Head of caudate nucleus (tissue), 42 donors: ENCODE data around the gene FGG.
A peak's percentile ranks its signal among the peaks of the same experiment; 100 is the strongest.

Experiments
- DNase-seq, 42 donors: peaks; one replicate each; pipeline versions ENCODE4 v3.0.0 to v3.0.0-alpha.2; 2020 to 2021; ENCODE audit warnings: mixed read lengths in 7 of 42
- intact Hi-C: fragments of 100-400 bp; cut with DNase I; formaldehyde crosslinking; loops from one replicate; pipeline ENCODE4 v1.15.0; 2022

Gene FGG

DNA sequence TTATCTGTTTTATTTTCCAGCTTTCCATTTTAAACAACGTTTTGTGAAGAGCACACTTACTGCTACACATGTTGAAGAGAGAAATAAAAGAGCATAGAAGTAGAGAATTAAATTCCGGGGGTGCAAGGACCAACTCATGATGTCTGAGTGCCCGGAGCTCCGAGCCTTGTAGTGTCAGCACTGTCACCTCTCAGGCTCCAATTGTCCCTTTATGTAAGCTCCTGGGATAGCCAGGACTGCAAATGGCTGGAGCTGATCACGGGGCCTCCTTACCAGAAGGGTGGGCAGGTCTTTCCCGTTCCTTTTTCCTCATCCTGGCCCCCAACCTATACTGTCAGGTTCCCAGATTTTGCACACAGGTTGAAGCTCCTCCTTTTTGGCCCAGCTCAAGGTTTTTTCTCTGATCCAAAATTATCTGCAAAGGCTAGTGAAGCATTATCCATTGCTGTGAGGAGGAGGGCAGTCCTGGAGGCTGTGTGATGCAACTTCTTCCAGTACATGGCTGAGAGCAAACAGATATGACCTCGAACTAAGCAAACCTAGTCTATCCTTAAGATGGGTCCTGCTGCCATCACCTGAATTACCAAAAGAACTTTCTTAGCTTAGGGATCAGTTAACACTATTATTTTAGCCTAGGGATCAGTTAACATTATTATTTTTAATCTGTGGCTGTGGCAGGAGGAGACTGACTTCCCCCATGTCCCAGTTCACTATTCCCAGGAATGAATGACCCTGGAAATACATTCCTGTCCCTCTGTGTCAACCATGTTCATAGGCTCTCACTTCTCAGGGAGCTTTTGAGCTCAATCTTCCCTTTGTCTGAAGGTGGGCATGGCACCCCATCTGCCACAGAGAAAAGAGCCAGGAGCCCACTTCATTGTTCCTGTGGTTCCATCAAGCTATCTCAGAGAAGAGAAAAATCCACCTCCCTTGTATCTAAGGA, at the start of gene FGG:
Gene FGG (minus strand): TSS at position 185 of the 943 bp plus-strand sequence. CDS start 47 bp downstream, at position 138.
- no peak for DNase-seq
- intact Hi-C loops = no loop called here

DNA sequence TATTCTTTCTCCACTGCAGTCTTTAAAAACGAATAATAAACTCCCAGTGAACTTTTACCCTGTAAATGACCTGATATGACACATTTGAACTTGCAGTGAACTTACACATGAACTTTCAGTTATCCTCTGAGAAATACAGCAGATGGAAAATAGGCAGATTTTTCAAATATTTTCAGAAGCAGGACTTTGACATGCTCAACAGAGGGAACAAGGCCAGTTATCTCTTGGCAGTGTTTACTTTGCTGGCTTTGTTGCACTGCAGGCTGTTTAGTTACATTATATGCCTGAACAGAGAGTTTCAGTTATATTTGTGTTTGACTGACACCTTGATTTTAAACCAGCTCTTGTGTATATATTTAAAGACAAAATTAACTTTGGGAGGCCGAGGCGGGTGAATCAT, 47.6 kb upstream of the FGG start:
- intact Hi-C loops = no loop called here
- no peak for DNase-seq

DNA sequence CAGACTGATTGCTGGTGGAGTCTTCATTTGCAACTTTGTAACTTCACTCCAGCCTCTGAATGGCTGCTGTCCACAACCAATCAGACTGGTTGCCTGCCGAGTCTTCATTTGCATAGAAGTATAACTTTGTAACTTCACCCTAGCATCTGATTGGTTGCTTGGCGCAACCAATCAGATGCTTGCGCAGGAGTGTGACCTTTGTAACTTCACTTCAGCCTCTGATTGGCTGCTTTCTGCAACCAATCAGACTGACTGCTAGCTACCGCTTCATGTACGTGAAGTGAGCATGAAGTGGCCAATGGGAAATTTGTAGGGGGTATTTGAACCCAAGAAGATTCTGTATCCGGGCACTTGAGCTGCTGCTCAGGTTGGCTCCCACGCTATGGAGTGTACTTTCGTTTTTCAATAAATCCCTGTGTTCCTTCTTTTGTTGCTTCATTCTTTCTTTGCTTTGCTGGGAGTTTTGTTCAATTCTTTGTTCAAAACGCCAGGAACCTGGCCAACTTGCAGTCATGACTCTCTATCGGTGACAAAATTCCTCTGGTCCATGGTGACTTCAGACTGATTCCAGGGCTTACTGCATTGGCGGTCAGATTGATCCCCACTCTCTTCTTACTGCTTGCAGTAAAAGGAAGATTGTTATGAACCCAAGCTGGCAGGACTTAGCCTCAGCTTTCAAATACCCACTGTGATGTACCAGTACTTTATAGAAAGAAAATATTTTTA, 46.4 kb upstream of the FGG start:
- intact Hi-C loops = no loop called here
- peak in 1 of 42 donors; percentile 8 for DNase-seq

DNA sequence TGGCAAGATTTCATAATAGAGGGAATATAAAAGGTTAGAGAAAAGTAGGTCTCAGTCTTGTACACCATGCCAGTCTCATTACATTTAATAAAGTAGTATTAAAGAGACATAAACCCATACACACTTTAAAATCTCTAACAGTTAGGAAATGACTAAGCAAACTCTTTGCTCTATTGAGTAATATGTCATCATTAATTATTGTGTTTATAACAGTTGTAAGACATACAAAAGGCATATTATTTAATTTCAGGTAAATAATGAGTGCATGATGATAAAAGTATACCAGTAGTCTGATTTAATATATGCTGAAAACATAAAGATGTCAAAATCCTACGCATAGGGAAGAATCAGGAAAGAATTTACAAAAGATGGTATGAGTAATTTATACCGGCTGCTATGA, 31.0 kb upstream of the FGG start:
- intact Hi-C loops = no loop called here
- DNase-seq = no peak

DNA sequence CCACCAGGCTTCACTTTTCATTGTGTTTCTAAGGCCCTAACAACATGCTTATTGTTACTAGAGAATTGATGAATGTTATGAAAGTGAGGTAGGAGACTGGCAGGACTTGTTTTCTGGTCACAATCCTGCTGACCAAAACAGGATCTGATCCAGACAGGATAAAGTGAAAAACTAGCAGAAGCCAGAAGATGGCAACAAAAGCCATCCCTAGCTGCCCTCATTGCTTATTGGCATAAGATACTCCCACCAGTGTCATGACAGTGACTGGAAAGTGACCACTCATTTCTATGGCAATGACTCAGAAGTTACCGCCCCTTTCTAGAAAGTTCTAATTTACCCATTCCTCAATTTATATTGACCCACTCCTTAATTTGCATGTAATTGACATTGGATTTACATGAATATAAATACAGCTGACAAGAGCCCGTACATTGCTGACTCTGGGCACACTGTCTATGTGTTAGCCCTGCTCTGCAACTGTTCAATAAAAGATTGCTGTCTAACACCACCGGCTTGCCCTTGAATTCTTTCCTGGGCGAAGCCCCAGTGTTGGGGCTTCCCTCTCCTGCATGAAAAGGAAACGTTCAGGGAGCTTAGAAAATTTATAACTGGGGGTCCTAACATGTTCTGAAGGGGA, 30.0 kb upstream of the FGG start:
- DNase-seq = no peak
- intact Hi-C loops = no loop called here

DNA sequence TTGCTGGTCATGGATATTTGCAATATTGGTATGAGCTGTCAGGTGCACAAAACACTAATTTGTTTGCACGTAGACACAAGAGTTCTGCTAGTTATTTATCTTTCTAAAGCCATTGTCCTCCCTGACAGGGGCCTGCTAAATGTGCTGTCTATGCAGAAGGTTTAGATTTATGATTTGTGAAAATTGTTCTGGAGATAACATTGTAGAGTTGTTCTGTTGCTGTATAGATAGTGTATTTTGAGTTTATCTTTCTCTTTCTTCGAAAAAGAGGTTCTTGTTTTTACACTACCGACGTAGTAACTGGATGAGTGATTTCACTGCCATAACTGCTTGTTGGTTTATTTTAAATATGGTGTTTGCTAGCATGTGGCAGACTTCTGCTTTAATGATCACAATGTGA, 28.5 kb upstream of the FGG start:
- intact Hi-C loops = no loop called here
- DNase-seq = no peak

DNA sequence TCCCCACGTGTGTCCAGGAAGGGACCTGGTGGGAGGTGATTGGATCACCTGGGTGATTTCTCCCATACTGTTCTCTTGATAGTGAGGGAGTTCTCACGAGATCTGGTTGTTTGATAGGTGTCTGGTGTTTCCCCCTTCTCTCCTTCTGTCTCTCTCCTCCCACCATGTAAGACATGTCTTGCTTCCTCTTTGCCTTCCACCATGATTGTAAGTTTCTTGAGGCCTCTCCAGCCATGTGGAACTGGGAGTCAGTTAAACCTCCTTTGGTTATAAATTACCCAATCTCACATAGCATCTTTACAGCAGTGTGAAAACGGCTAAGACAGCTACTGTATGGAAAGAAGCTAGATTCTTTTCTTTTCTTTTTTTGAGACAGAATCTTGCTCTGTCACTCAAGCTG, 21.6 kb upstream of the FGG start:
- intact Hi-C loops = loop anchor here (10.0 kb wide), 1 partner anchor 141 kb away; no protein-coding TSS in a partner anchor
- DNase-seq = no peak

DNA sequence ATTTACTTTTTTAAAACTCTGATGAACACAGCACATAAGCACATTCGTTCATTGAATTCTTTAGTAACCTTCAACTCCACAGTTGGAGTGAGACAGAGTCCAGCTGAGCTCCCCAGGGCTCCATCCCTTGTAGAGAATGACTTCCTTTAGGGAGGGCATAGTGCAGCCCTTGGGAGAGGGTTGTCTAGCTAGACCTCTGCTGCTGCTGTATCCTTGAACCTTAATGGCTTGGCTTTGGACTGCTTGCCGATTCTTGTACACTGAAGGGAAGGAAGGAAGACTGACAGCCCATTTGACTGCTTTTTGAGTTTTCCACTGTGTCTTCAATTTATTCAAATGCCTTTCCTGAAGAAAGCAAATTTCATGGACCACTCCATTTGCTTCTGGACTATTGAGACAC, 19.4 kb upstream of the FGG start:
- no peak for DNase-seq
- intact Hi-C loops = loop anchor here (10.0 kb wide), 1 partner anchor 143 kb away; no protein-coding TSS in a partner anchor

DNA sequence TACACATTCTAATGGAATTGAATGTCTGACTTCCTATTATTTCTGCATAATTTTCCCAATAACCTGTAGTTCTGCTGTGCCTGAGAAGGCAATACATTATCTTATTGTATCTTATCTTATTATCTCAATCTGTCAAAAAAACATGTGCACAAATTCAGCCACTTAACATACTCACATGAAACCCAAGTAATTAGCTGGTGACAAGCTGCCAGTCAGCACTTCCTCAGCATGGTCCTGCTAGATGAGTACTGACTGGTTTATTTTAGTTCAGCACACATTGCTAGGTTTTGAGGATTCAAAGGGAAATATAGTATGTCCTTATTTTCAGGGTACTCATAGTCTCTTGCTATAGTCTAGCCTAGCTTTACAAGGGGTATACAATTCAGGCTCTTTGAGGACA, 17.9 kb upstream of the FGG start:
- intact Hi-C loops = loop anchor here (10.0 kb wide), 1 partner anchor 144 kb away; no protein-coding TSS in a partner anchor
- no peak for DNase-seq

DNA sequence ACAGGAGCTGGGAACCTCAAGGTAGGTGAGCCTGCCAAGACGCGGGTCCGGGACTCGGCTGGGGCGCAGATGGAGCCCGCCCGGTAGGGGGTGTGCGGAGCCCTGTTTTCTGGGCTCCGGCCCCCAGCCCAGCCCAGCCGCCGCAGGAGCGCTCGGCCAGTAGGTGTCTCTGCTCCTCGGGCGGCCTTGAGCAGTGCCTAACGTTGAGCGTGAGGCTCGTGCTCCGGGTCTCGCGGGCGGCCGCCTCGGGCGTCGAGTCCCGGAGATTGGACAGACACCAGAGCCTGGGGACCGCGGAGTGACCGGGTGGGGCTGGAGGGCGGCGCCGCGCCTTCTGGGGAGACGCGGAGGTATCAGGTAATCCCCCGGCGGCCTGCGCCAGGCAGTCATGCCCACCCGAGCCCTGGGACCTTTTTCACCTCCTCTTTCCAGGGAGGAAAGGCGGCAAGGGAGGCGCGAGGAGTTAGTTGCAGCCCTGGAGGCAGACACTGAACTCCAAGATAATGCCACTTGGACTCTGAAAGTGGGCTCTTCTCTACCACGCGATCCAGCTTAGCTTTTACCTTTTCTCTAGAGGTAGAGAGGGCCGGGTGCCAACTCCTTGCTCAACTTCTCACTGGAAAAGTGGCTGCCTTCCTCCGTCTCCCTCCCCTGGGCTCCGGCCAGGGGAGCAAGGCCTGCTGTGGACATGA, 14.5 kb upstream of the FGG start:
- peak; percentile 4 to 77 (median 57) for DNase-seq
- intact Hi-C loops = no loop called here

DNA sequence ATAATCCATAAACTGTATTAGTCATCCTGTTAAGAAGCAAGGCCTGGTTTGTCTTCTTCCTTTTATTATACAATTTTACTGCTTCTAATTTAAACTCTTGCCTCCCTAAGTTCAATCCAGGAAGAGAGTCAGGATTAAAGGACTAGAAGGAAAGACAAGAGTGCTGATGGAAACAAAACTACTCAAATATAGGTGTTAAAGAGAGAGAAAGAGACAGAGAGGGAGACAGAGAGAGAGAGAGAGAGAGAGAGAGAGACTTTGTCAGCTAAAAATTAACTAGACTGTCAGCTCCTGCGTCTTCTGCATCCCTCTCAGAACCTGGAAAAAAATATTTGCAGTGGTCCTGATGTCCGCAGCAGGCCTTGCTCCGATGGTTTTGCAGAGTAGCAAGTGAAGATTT, 13.5 kb upstream of the FGG start:
- intact Hi-C loops = no loop called here
- no peak for DNase-seq

DNA sequence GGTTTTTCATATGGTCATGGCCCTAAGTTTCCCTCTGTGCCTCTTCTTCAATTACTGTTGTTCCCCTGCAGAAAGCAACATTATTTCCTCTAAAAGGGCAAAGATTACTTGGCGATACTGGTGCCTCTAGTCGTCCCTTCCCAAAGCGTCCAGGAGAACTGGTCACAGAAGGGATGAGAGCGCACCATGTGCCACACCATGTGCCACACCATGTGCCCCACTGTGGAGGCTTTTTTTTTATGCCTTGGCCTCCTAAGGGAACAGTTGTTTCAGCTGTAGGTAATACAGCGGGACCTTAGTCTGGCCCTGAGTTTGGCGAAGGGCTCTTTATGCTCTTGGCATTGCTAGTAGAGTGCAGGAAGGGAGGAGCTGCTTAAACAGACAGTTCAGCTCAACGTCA, 11.5 kb upstream of the FGG start:
- intact Hi-C loops = loop anchor here (5.0 kb wide), 1 partner anchor 72 kb away; the partner anchor contains the start of gene PLRG1
- no peak for DNase-seq

DNA sequence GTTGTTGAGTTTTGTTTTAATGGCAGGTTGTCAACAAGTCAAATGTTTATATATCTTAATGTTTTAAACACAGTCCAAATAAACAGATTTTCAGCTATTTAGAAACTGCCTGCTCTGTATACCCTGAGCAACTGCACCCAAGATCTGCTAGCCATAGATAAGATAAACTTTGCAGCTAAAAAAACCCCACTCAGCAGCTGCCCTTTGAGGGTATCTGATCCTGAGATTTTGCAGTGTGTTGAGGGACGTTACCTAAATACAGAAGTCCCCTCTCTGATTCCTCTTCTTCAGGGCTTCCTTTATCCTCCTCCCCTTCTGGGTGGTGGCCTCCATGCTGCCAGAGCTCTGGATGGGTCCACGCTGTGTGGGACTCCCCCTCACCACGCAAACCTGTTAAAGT, 11.0 kb upstream of the FGG start:
- DNase-seq = no peak
- intact Hi-C loops = loop anchor here (5.0 kb wide), 1 partner anchor 71 kb away; the partner anchor contains the start of gene PLRG1

DNA sequence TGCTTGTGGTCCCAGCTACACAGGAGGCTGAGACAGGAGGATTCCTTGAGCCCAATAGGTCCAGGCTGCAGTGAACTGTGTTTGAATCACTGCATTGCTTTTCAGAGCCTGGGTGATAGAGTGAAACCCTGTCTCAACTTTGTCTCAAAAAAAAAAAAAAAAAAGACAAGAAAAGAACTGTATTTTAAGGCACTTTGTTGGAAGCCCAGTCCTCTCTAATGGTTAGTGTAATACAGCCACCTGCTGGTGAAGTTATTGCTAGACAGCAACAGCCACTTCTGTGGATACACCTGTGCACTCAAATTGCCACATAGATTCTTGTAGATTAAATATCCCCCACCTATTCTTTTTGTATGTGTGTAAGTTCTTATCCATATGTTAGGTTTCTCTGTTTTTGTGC, 10.1 kb upstream of the FGG start:
- DNase-seq = peak in 22 of 42 donors; percentile 14 to 72 (median 36)
- intact Hi-C loops = loop anchor here (5.0 kb wide), 1 partner anchor 70 kb away; the partner anchor contains the start of gene PLRG1

DNA sequence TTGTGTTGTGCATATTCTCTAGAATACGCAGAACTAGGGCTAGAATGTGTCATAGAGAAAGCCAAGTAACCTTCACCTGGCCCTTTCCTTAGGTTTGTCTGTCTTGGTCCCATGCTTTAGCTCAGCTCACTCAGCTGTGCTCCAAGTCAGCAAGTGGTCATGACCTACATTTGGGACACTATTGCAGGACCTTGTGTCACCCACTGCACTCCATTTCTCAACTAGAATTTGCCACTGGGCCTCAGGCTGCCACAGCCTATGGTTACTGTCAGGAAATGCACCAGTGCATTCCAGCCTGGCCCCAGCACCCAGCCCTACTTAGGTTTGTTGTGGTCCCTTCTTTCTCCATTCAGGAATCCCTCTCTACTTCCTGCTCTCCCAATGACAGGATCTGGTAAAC, 7.7 kb upstream of the FGG start:
- DNase-seq = no peak
- intact Hi-C loops = loop anchor here (5.0 kb wide), 1 partner anchor 68 kb away; the partner anchor contains the start of gene PLRG1

DNA sequence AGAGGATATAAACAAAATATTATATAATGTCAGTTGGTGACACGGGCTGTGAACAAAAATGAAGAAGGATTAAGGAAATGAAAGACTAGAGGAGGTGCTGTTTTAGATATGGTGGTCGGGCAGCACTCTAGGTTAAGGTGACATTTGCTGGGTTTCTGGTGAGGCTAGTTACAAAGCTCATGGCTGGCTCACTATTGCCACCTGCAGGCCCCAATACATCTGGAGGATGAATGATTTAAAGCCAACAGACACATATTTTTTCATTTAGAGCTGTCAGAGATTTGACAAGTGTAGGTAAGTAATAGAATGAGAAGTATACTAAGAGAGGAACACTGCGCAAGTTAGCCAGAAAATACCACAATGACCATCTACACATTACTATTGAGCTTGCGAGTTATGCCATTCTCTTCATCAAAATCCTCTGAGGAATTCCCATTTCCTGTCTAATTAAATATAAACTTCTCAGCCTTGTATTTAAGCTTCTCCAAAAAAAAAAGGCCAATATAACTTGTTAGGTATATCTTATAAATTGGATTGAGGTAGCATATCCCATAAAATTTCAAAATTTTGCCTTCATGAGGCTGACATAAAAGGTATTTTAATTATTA, 6.4 kb upstream of the FGG start:
- intact Hi-C loops = no loop called here
- DNase-seq = peak; percentile 40 to 87 (median 72)

DNA sequence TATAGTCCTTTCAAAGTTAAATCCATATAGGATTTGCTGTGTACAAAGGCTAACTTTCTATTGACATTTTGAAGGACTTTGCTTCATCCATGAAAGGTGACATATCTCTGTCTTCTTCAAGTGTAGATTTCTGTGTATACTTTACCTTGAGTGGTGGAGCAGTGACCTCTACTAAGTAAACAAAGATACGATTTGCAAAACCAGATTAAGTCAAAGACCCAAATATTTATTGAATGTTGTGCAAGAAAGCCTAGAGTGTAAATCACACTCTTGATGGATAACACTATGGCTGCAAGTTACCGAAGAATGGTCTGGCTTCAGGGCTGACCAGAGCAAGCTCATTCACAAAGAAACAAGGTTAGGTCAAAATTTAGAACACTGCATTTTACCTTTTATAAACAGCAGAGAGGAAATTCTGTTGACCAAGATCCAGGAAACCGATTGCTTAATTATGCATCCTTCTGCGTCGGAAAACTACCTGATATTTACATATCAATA, 5.4 kb upstream of the FGG start:
- intact Hi-C loops = no loop called here
- no peak for DNase-seq

DNA sequence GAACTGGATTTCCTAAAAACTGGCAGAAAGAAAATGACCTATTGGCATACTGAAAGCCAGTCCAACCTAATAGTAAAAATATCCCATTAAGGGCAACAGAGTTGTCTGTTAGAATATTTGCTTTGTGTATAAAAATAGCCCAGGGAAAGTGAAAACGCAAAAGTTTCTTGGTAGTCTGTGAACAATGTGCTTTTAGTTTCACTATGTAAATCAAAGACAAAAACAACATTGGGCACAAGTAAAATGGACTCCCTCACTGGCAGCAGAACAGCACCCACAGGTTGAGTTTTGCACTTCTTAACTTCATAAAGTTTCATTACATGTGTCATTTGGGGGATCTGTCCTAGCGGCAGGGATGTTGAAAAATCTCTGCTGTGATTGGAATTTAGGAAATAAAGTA, 4.3 kb upstream of the FGG start:
- intact Hi-C loops = no loop called here
- DNase-seq = no peak
